ENCODE data around the gene CHD2.
"Not testable (repeated sequence)": the region's sequence is repeated elsewhere in the genome, so short reads cannot be mapped to it uniquely, and the experiment has no call there.

Gene CHD2

DNA sequence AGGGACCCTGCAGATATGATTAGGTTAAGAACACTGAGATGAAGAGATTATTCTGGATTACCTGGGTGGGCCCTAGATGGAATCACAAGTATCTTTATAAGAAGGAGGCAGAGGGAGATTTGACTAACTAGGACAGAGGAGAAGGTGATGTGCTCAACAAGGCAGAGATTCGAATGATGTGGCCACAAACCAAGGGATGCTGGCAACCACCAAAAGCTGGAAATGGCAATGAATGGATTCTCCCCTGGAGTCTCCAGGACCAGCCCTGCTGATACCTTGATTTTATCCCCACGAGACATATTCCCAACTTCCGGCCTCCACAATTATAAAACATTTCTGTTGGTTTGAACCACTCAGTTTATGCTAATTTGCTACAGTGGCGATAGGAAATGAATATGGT lies 146.0 kb downstream of the CHD2 start:
- in situ Hi-C loops (cut with HindIII; ENCODE audit: low sequenced_read_pairs), result no loop called here

DNA sequence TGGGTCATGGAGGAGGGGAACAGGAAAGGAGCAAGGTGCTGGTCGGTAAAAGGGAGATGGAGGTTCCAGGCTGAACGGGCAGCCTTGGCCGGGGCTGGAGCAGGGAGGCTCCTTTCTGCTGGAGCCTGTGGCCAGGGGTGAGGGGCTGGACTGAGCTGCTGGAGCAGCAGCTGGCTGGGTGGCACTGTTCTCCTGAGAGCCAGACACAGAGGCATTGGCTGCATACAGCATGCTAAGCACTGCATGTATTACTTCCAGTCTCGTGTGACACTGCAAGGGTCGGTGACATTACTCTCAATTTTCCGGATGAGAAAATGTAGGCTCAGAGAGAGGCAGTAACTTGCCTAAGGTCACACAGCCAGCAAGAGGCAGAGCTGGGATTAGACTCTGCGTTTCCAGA lies 146.6 kb downstream of the CHD2 start:
- in situ Hi-C loops (cut with HindIII; ENCODE audit: low sequenced_read_pairs), result no loop called here

DNA sequence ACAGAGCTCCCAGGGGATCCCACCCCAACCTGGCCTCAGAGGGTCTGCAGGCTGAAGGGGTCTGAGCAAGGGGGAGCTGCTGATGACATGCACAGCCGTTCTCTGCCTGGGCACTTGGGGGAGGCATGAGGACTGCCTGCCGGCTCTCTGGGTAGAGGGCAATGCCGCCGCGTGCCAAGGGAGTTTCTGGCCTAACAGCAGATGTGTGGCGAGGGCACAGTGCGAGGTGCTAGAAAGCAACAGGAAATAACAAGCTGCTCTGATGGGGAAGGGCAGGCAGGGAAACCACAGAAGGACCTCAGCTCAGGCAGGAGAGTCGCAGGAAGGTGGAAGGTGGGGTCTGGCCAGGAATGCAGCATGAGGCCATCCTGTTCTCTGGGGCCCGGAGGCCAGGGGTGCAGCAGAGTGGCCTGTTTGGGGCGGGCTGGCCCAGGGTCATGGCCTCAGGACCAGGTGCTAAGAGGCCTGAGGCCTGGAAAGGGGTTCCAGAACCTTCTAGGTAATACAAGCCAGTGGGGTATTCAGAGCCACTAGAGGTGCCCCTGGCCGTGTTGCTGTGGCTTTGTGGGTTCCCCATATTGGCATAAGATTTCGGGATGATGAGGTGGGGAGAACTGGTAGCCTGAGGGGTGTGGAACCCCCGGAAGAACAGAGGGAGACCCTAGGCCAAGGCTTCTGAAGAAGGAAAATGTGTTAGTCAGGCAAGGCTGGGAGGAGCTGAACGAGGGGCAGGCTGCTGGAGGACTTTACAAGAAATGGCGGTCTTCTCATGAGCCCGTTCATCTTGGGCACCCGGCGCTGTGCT lies 147.7 kb downstream of the CHD2 start:
- in situ Hi-C loops (cut with HindIII; ENCODE audit: low sequenced_read_pairs), result no loop called here

DNA sequence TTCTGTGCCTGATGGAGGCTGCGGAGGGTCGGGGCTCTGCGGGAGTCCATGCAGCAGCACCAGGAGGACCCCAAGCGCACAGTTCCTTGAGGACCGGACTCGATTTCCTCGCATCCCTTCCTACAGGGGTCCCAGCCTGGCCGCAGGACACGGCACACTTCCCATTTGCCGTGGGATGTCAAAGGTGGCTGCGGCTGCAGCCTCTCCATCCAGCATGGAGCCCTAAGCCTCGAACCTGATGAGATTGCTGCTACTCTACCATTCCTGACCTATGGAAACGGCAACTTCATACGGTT lies 148.2 kb downstream of the CHD2 start:
- in situ Hi-C loops (cut with HindIII; ENCODE audit: low sequenced_read_pairs), result no loop called here

GRCh38 chr15:93048759-93049161 lies 148.6 kb downstream of the CHD2 start:
- in situ Hi-C loops (cut with HindIII; ENCODE audit: low sequenced_read_pairs), result no loop called here

DNA sequence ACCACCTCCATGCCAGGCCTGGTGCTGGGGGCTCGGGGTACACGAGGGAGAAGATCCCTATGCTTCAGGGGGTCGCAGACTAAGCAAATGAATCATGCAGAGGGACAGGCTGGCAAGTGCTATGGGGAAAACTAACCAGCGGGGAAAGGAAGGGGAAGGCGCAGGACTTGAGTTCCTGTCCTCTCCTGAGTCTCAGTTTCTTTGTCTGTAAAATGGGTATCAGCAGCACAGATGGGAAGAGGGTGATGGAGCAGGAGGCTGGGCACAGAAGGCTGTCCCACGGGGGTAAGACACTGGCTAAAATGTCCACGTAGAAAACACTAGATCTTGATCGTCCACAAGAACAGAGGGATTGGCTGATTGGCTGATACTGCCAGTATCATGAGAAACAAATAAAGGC lies 149.1 kb downstream of the CHD2 start:
- in situ Hi-C loops (cut with HindIII; ENCODE audit: low sequenced_read_pairs), result no loop called here

GRCh38 chr15:93049914-93050578 lies 149.9 kb downstream of the CHD2 start:
- in situ Hi-C loops (cut with HindIII; ENCODE audit: low sequenced_read_pairs), result no loop called here

DNA sequence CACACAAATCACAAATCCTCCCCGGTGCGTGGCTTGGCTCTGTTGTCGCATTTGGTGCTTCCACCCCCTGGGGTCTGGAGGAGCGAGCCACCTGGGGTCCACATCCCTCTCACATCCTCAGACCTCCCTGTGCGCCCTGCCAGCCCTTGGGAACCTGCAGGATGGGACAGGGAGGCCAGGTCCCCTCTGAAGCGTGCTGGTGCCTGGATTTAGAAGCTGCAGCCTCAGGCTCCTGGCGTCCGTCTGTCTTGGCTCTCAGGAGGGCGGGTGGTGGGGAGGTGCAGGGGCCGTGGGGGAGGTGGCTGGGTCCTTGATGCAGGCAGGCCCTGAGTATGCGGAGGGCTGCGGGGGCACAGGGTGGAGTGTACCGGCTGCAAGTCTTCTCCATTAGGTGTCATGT lies 150.5 kb downstream of the CHD2 start:
- in situ Hi-C loops (cut with HindIII; ENCODE audit: low sequenced_read_pairs), result no loop called here

- in situ Hi-C loops (cut with HindIII; ENCODE audit: low sequenced_read_pairs), result no loop called here
These were observed 151.3 kb downstream of the CHD2 start for GRCh38 chr15:93051236-93052089.

- in situ Hi-C loops (cut with HindIII; ENCODE audit: low sequenced_read_pairs), result no loop called here
These were observed 152.2 kb downstream of the CHD2 start for GRCh38 chr15:93052090-93052879.

- in situ Hi-C loops (cut with HindIII; ENCODE audit: low sequenced_read_pairs), result no loop called here
These were observed 155.1 kb downstream of the CHD2 start for GRCh38 chr15:93055211-93055610.

DNA sequence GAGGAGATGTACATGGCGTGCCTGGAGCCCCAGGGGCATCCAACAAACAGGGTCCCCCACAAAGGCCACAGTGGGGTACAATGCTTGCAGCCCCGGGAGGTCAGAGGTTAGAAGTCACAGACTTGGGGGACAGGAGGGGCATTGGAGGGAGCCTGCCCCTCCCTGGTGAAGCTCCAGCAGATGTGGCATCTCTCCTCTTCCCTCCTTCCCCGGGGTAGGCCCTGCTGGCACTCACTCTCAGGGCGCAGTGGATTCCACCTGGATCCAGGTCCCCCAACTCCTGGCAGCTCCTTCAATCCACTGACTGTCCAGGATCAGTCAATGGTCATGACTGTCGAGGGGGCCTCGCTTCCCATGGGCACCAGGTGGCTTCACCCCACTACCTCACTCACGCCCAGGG lies 156.7 kb downstream of the CHD2 start:
- in situ Hi-C loops (cut with HindIII; ENCODE audit: low sequenced_read_pairs), result no loop called here

GRCh38 chr15:93057618-93058017 lies 157.5 kb downstream of the CHD2 start:
- in situ Hi-C loops (cut with HindIII; ENCODE audit: low sequenced_read_pairs), result no loop called here

DNA sequence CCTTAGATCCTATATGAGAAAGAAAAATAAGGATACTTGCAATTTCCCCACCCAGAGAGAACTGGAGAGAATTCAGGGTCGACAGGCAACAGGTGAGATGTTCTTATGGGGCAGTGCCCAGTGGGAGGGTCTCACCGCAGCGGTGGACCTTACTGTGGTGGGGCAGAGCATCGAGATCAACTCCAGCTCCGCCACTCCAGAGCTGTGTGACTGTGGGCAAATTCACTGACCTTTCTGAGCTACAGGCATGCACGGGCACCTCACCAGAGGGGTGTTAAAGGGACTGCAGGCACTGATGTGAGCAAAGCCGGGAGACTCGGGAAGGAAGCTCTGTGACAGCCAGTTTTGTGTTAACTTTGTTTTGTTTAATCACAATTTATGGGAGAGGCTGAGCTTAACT lies 158.0 kb downstream of the CHD2 start:
- in situ Hi-C loops (cut with HindIII; ENCODE audit: low sequenced_read_pairs), result no loop called here

GRCh38 chr15:93058904-93059427 lies 158.8 kb downstream of the CHD2 start:
- in situ Hi-C loops (cut with HindIII; ENCODE audit: low sequenced_read_pairs), result no loop called here

DNA sequence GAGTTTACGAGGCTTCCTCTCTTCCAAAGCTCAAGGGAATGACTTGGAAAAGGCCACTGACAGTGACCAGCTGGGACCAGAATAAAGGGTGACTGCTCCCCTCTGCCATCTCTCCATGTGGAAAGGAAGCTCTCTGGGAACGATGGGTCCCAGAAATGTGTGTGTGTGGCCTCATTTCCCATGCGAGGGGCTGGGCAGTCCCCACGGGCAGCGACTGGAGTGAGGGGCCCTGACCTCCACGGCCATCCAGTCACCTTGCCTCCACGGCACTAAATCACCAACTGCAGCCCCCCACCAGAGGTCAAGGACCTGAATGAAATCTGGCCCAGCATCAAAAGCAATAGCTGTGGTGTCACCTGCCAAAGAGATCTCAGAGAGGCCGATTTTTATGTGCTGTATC lies 159.3 kb downstream of the CHD2 start:
- in situ Hi-C loops (cut with HindIII; ENCODE audit: low sequenced_read_pairs), result no loop called here

DNA sequence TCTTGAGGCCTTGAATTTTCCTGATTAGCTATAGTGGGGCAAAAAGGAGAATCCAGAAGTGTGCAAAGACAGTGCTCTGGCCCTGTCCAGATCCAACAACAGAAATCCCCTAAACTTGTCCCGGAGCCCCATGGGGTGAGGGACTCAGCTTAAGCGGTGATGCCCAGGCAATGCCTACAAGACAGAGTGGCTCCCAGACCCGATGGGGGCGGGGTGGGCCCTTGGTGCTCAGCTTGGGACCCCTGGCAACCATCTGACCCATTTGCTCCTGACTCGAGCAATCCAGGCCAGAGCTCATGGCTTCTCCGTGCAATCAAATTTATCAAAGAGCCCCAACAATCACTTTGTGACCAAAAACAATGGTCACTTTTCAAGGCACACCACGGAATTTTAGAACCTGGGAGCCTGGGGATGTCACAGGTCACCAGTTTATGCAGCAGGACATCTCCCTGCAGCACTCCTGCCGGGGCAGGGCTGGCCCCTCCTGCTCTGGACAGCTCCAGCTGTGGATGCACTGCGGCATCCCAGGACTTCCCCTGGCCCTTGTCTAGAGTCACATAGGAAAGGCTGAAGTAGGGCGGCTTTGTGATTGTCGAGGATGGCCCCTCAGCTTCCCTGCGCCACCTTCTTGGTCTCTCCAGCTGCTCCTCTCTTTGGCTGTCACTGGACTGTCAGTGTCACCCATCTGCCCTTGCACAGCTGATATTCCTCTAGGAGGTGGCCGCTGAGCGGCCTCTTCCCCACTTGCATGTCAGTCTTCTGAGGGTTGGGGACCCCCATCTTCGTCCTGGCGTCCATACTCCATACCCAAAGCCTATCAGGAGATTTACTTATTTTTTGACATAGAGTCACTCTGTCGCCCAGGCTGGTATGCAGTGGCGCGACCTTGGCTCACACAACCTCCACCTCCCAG lies 160.5 kb downstream of the CHD2 start:
- in situ Hi-C loops (cut with HindIII; ENCODE audit: low sequenced_read_pairs), result no loop called here

- in situ Hi-C loops (cut with HindIII; ENCODE audit: low sequenced_read_pairs), result not testable (repeated sequence)
These were observed 162.6 kb downstream of the CHD2 start for GRCh38 chr15:93062628-93063261.

- in situ Hi-C loops (cut with HindIII; ENCODE audit: low sequenced_read_pairs), result no loop called here
These were observed 163.1 kb downstream of the CHD2 start for GRCh38 chr15:93063262-93063671.
